Natural killer cell treated with Interleukin-12 subunit alpha and Interleukin-12 subunit beta and Interleukin-15 and Interleukin-18, amount 100 ng/mL, for 72 hours (primary cell): ENCODE results near the gene EXOC3L2. TPM values are rescaled to one million over a fixed set of nuclear protein-coding genes. Genes with fewer than 3 reads are reported as not detected.

ENCODE experiments used
- ATAC-seq, 2 donors: fragments of 150-1000 bp; cut with Tn5 transposase in 1 of 2; sonication (Bioruptor Pico), chemical (Tn5 transposase) in 1 of 2; 2 replicates each; pipeline ENCODE4 v1.10.0; 2021
- DNase-seq: peaks from one replicate; pipeline ENCODE4 v3.0.0; 2022; ENCODE audit warnings: low spot score
- H3K27ac Mint-ChIP-seq, 2 donors: 1 replicate in 1 of 2; 2 replicates in 1 of 2; pipeline ENCODE4 v1.8.0; 2022; ENCODE audit warnings: mixed read lengths in 2 of 2, mild to moderate bottlenecking in 1 of 2, moderate library complexity in 1 of 2
- H3K27me3 Mint-ChIP-seq, 2 donors: 1 replicate in 1 of 2; 2 replicates in 1 of 2; pipeline ENCODE4 v1.8.0; 2022; ENCODE audit warnings: mixed read lengths in 2 of 2
- H3K36me3 Mint-ChIP-seq: one replicate; pipeline ENCODE4 v1.8.0; 2022; ENCODE audit warnings: mixed read lengths
- H3K4me1 Mint-ChIP-seq, 2 donors: 1 replicate in 1 of 2; 2 replicates in 1 of 2; pipeline ENCODE4 v1.8.0; 2022; ENCODE audit warnings: low read depth in 2 of 2, mixed read lengths in 2 of 2, mild to moderate bottlenecking in 1 of 2
- H3K4me3 Mint-ChIP-seq: one replicate; pipeline ENCODE4 v1.8.0; 2022; ENCODE audit warnings: mixed read lengths
- H3K9me3 Mint-ChIP-seq: 2 replicates; pipeline ENCODE4 v1.8.0; 2022; ENCODE audit warnings: mixed read lengths
- total RNA-seq, 2 donors: library from RNA; stranded (reverse); gene quantifications; one replicate each; pipeline ENCODE4 v1.2.3, GENCODE V29; 2022

The EXOC3L2 gene
- total RNA-seq, 2 donors from 2014 or later = not detected

GRCh38 chr19:45163751-45164460 is 81.3 kb downstream of the EXOC3L2 start:
- no peak overlapping the region for H3K4me3 Mint-ChIP-seq
- ATAC-seq = no peak
- peaks cover 0 to 10% of the 10 kb centered on the region in 2 donors for H3K27me3 Mint-ChIP-seq
- DNase-seq = no peak
- no peaks in the 10 kb centered on the region for H3K36me3 Mint-ChIP-seq
- peak overlapping the region in 1 of 2 donors; percentile 21 for H3K27ac Mint-ChIP-seq
- H3K9me3 Mint-ChIP-seq = no peaks in the 10 kb centered on the region
- H3K4me1 Mint-ChIP-seq = peaks cover 10 to 22% of the 10 kb centered on the region in 2 donors

DNA sequence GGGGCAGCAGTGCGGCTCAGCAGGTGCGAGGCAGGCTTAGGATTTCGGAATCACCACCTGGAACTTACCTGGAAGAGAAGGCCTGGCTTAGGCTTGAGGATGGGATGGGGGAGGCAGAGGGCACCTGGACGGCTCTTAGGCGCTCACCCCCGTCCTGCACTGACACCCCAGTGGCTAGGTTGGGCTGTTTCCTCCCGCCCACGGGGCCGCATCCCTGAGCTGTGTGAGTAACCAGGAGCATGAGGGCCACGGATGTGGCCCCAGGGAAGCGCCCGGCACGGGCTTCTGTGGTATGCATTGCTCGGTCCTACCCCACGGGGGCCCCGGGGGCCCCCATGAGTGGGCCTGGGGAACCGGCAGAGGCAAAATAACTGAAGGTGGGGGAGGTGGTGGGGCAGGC is 82.1 kb downstream of the EXOC3L2 start:
- H3K27me3 Mint-ChIP-seq = peaks cover under 1 to 12% of the 10 kb centered on the region in 2 donors
- no peaks in the 10 kb centered on the region for H3K9me3 Mint-ChIP-seq
- H3K4me1 Mint-ChIP-seq = peaks cover 6 to 23% of the 10 kb centered on the region in 2 donors
- no peak for ATAC-seq
- no peak overlapping the region for H3K27ac Mint-ChIP-seq
- no peak for DNase-seq
- no peak overlapping the region for H3K4me3 Mint-ChIP-seq
- no peaks in the 10 kb centered on the region for H3K36me3 Mint-ChIP-seq

GRCh38 chr19:45162608-45163143 is 82.5 kb downstream of the EXOC3L2 start:
- no peak for DNase-seq
- Mint-ChIP-seq H3K27ac (no peak overlapping the region), H3K9me3 (no peaks in the 10 kb centered on the region), H3K27me3 (peaks cover 3 to 16% of the 10 kb centered on the region in 2 donors), H3K36me3 (no peaks in the 10 kb centered on the region), H3K4me1 (peaks cover 6 to 25% of the 10 kb centered on the region in 2 donors), H3K4me3 (no peak overlapping the region)
- ATAC-seq = no peak

Other genes starting within 250 kb of the EXOC3L2 start
- gene RELB, start 243.9 kb downstream of the EXOC3L2 start, total RNA-seq = 10 to 100 TPM; 47.0 to 81.6 TPM
- 100 to 1,000 TPM in 1 of 2 donors, 10 to 100 TPM in 1; 84.1 to 147 TPM for gene CLASRP, start 206.4 kb downstream of the EXOC3L2 start, total RNA-seq
- gene ZNF296, start 168.9 kb downstream of the EXOC3L2 start, total RNA-seq = 1 to 10 TPM; 5.0 to 5.5 TPM
- gene GEMIN7, start 166.1 kb downstream of the EXOC3L2 start, total RNA-seq = 10 to 100 TPM; 59.0 TPM
- gene PPP1R37, start 152.2 kb downstream of the EXOC3L2 start, total RNA-seq = 10 to 100 TPM; 18.1 to 36.3 TPM
- gene NKPD1, start 84.4 kb downstream of the EXOC3L2 start, total RNA-seq = under 1 TPM; 0.14 to 0.22 TPM
- gene TRAPPC6A, start 67.2 kb downstream of the EXOC3L2 start, total RNA-seq = 10 to 100 TPM; 17.5 to 33.5 TPM
- 10 to 100 TPM; 15.4 to 20.5 TPM for gene BLOC1S3, start 66.6 kb downstream of the EXOC3L2 start, total RNA-seq
- gene MARK4, start 5.9 kb upstream of the EXOC3L2 start, total RNA-seq = 10 to 100 TPM; 31.4 to 42.5 TPM
- gene CKM, start 77.5 kb upstream of the EXOC3L2 start, total RNA-seq = under 1 TPM in 1 of 2 donors, not detected in 1; 0.29 TPM
- not detected for gene KLC3, start 95.3 kb upstream of the EXOC3L2 start, total RNA-seq
- gene ERCC2, start 125.2 kb upstream of the EXOC3L2 start, total RNA-seq = 10 to 100 TPM; 18.1 to 44.0 TPM
- gene PPP1R13L, start 159.7 kb upstream of the EXOC3L2 start, total RNA-seq = 10 to 100 TPM; 12.2 to 14.1 TPM
- gene POLR1G, start 161.2 kb upstream of the EXOC3L2 start, total RNA-seq = 10 to 100 TPM; 11.0 to 25.4 TPM
- 10 to 100 TPM; 65.0 to 67.8 TPM for gene ERCC1, start 178.5 kb upstream of the EXOC3L2 start, total RNA-seq
- 10 to 100 TPM; 16.3 to 18.0 TPM for gene FOSB, start 222.6 kb upstream of the EXOC3L2 start, total RNA-seq